Neural cell (in vitro differentiated cells): ENCODE measurements around the gene KMT2E. TPM values are rescaled to one million over a fixed set of nuclear protein-coding genes. Genes with fewer than 3 reads are reported as not detected.

Experiments used
- H2AFZ ChIP-seq: fragments of 200-600, 300-800 bp; sonication (generic), shearing (Covaris generic); 2 replicates; pipeline ENCODE4 v1.6.0; 2014; ENCODE audit warnings: low read depth, mild to moderate bottlenecking, antibody characterized with exemption, low read length, moderate library complexity
- H3F3A ChIP-seq: fragments of 200-600 bp; shearing (Covaris generic); 2 replicates; pipeline ENCODE4 v1.6.1; 2016; ENCODE audit warnings: mild to moderate bottlenecking, moderate library complexity, mixed read lengths, antibody characterized with exemption, low read length; ENCODE audit not compliant: insufficient read depth, poor library complexity, severe bottlenecking
- H3K27ac ChIP-seq: fragments of 200-600, 300-800 bp; sonication (generic), shearing (Covaris generic); 2 replicates; pipeline ENCODE4 v1.5.1; 2014; ENCODE audit warnings: mild to moderate bottlenecking, low read length, moderate library complexity
- H3K27me3 ChIP-seq: fragments of 300-800, 200-600 bp; sonication (generic), shearing (Covaris generic); 2 replicates; pipeline ENCODE4 v1.6.0; 2014; ENCODE audit warnings: mild to moderate bottlenecking, low read depth, low read length, moderate library complexity; ENCODE audit not compliant: insufficient read depth
- H3K36me3 ChIP-seq: fragments of 300-800, 200-600 bp; sonication (generic), shearing (Covaris generic); 2 replicates; pipeline ENCODE4 v1.5.1; 2014; ENCODE audit warnings: mild to moderate bottlenecking, antibody characterized with exemption, low read length, moderate library complexity; ENCODE audit not compliant: insufficient read depth
- H3K4me2 ChIP-seq: fragments of 300-800, 200-600 bp; sonication (generic), shearing (Covaris generic); 2 replicates; pipeline ENCODE4 v1.6.0; 2014; ENCODE audit warnings: mild to moderate bottlenecking, low read length
- H3K4me3 ChIP-seq: fragments of 300-800, 200-600 bp; sonication (generic), shearing (Covaris generic); 2 replicates; pipeline ENCODE4 v1.5.1; 2014; ENCODE audit warnings: mild to moderate bottlenecking, low read length, moderate library complexity
- H3K79me2 ChIP-seq: fragments of 200-600 bp; shearing (Covaris generic); replicated peaks from 2 replicates; pipeline ENCODE4 v1.6.0; 2014; ENCODE audit warnings: mild to moderate bottlenecking, low read length, moderate library complexity; ENCODE audit not compliant: insufficient read depth
- H3K9ac ChIP-seq: fragments of 300-800, 200-600 bp; sonication (generic), shearing (Covaris generic); 2 replicates; pipeline ENCODE4 v1.6.1; 2016; ENCODE audit warnings: mild to moderate bottlenecking, low read length, mixed read lengths
- H3K9me2 ChIP-seq: fragments of 200-600 bp; shearing (Covaris generic); 2 replicates; pipeline ENCODE4 v1.6.1; 2016; ENCODE audit warnings: mild to moderate bottlenecking, low read length, mixed read lengths; ENCODE audit not compliant: insufficient read depth
- H3K9me3 ChIP-seq: fragments of 200-600, 300-800 bp; sonication (generic), shearing (Covaris generic); 2 replicates; pipeline ENCODE4 v1.6.1; 2016; ENCODE audit warnings: mild to moderate bottlenecking, mixed run types, low read length, moderate library complexity, mixed read lengths
- H4K20me1 ChIP-seq: fragments of 200-600 bp; shearing (Covaris generic); 2 replicates; pipeline ENCODE4 v1.6.1; 2016; ENCODE audit warnings: mild to moderate bottlenecking, mixed run types; ENCODE audit not compliant: insufficient read depth
- EP300 ChIP-seq: fragments of 450-650 bp; conservative IDR thresholded peaks from 2 replicates; pipeline ENCODE4 v1.6.1; 2014; ENCODE audit warnings: antibody characterized with exemption, mild to moderate bottlenecking, moderate library complexity; ENCODE audit not compliant: poor library complexity, severe bottlenecking
- EZH2 ChIP-seq: fragments of 200-600, 300-800 bp; shearing (Covaris generic), sonication (generic); IDR thresholded peaks from 2 replicates; pipeline ENCODE4 v1.6.1; 2014; ENCODE audit warnings: antibody characterized with exemption, low read length, borderline replicate concordance, mild to moderate bottlenecking; ENCODE audit not compliant: insufficient read depth, poor library complexity, severe bottlenecking
- MXI1 ChIP-seq: fragments of 450-650 bp; conservative IDR thresholded peaks from 2 replicates; pipeline ENCODE4 v1.6.1; 2014; ENCODE audit warnings: antibody characterized with exemption, mild to moderate bottlenecking; ENCODE audit not compliant: poor library complexity, severe bottlenecking
- POLR2AphosphoS5 ChIP-seq: IDR thresholded peaks from 2 replicates; pipeline ENCODE4 v1.6.1; 2012
- RAD21 ChIP-seq: fragments of 450-650 bp; conservative IDR thresholded peaks from 2 replicates; pipeline ENCODE4 v1.6.1; 2014; ENCODE audit warnings: antibody characterized with exemption, mild to moderate bottlenecking, moderate library complexity
- SMC3 ChIP-seq: fragments of 450-650 bp; conservative IDR thresholded peaks from 2 replicates; pipeline ENCODE4 v1.6.1; 2014; ENCODE audit warnings: antibody characterized with exemption, mild to moderate bottlenecking, moderate library complexity; ENCODE audit not compliant: poor library complexity
- TAF1 ChIP-seq: IDR thresholded peaks from 2 replicates; pipeline ENCODE4 v1.6.1; 2012; ENCODE audit warnings: low read depth
- polyA plus RNA-seq: library from polyadenylated mRNA; depleted of rRNA; stranded (reverse); fragments of >200 nt; gene quantifications from 2 replicates; pipeline ENCODE4 v1.2.3, GENCODE V29; 2014
- TF ChIP-seq, protein P1 (sequence below): IDR thresholded peaks from 2 replicates; pipeline ENCODE4 v1.6.1; 2012; ENCODE audit warnings: borderline replicate concordance
- TF ChIP-seq, protein P2 (sequence below): fragments of 450-650 bp; IDR thresholded peaks from 2 replicates; pipeline ENCODE4 v1.5.1; 2014; ENCODE audit warnings: antibody characterized with exemption, mild to moderate bottlenecking, moderate library complexity; ENCODE audit not compliant: poor library complexity, severe bottlenecking

Gene KMT2E
- polyA plus RNA-seq, 1 donor from 2014 or later, result 78.4 TPM

DNA sequence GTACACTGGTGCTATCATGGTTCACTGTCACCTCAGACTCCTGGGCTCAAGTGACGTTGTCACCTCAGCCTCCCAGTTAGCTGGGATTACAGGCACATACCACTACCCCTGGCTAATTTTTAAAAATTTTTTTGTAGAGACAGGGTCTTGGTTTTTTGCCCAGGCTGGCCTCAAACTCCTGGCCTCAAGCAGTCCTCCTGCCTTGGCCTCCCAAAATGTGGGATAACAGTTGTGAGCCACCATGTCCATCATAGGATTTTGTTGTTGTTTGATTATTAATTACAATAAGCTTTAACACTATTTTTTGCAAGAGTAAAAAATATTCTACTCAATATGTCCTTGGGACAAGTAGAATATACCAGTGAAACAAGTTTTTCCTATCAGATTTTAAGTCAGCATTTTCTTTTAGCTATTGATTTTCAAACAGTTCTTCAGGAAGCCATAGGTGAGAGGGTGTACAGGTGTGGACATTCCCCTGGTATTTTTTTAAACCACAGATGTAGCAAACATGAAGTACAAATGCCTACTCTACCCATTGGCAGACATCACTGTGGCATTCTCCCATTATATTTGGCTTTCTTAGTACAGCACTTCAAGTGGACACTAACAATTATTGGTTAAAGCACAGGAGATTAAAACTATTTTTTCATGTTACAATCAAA, 18.7 kb downstream of the KMT2E start:
- H3K9ac ChIP-seq, result no peak overlapping the region
- H3K9me2 ChIP-seq, result no peaks in the 10 kb centered on the region
- peaks cover 54% of the 10 kb centered on the region for H4K20me1 ChIP-seq
- no peak overlapping the region for H3K4me2 ChIP-seq
- peaks cover 95% of the 10 kb centered on the region for H3K79me2 ChIP-seq
- H3K27me3 ChIP-seq, result no peaks in the 10 kb centered on the region
- no peak overlapping the region for H2AFZ ChIP-seq
- no peaks in the 10 kb centered on the region for H3K36me3 ChIP-seq
- H3K27ac ChIP-seq, result no peak overlapping the region
- no peaks in the 10 kb centered on the region for H3F3A ChIP-seq
- TF ChIP-seq EP300, result no peak
- no peak for TF ChIP-seq RAD21
- no peak overlapping the region for H3K4me3 ChIP-seq
- no peaks in the 10 kb centered on the region for H3K9me3 ChIP-seq

DNA sequence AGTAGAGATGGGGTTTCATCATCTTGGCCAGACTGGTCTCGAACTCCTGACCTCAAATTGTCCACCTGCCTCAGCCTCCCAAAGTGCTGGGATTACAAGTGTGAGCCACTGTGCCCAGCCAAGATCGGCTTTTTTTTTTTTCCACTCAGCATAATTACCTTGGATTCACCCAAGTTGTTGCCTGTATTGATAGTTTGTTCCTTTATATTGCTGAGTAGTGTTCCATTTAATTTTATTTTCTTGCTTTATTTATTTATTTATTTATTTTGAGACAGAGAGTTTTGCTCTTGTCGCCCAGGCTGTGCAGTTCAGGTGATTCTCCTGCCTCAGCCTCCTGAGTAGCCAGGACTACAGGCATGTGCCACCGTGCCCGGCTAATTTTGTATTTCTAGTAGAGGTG, 21.3 kb downstream of the KMT2E start:
- H3K27ac ChIP-seq, result no peak overlapping the region
- H3K4me2 ChIP-seq, result no peak overlapping the region
- H3K36me3 ChIP-seq, result no peaks in the 10 kb centered on the region
- peaks cover 92% of the 10 kb centered on the region for H3K79me2 ChIP-seq
- no peaks in the 10 kb centered on the region for H3K9me2 ChIP-seq
- H3F3A ChIP-seq, result no peaks in the 10 kb centered on the region
- no peaks in the 10 kb centered on the region for H3K9me3 ChIP-seq
- no peaks in the 10 kb centered on the region for H3K27me3 ChIP-seq
- no peak overlapping the region for H3K4me3 ChIP-seq
- H4K20me1 ChIP-seq, result peaks cover 55% of the 10 kb centered on the region
- TF ChIP-seq, protein P1, sequence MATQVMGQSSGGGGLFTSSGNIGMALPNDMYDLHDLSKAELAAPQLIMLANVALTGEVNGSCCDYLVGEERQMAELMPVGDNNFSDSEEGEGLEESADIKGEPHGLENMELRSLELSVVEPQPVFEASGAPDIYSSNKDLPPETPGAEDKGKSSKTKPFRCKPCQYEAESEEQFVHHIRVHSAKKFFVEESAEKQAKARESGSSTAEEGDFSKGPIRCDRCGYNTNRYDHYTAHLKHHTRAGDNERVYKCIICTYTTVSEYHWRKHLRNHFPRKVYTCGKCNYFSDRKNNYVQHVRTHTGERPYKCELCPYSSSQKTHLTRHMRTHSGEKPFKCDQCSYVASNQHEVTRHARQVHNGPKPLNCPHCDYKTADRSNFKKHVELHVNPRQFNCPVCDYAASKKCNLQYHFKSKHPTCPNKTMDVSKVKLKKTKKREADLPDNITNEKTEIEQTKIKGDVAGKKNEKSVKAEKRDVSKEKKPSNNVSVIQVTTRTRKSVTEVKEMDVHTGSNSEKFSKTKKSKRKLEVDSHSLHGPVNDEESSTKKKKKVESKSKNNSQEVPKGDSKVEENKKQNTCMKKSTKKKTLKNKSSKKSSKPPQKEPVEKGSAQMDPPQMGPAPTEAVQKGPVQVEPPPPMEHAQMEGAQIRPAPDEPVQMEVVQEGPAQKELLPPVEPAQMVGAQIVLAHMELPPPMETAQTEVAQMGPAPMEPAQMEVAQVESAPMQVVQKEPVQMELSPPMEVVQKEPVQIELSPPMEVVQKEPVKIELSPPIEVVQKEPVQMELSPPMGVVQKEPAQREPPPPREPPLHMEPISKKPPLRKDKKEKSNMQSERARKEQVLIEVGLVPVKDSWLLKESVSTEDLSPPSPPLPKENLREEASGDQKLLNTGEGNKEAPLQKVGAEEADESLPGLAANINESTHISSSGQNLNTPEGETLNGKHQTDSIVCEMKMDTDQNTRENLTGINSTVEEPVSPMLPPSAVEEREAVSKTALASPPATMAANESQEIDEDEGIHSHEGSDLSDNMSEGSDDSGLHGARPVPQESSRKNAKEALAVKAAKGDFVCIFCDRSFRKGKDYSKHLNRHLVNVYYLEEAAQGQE, result no peak
- TF ChIP-seq RAD21 (no peak), EZH2 (no peak), MXI1 (no peak), TAF1 (no peak), SMC3 (no peak), EP300 (no peak), POLR2AphosphoS5 (no peak)
- TF ChIP-seq, protein P2, sequence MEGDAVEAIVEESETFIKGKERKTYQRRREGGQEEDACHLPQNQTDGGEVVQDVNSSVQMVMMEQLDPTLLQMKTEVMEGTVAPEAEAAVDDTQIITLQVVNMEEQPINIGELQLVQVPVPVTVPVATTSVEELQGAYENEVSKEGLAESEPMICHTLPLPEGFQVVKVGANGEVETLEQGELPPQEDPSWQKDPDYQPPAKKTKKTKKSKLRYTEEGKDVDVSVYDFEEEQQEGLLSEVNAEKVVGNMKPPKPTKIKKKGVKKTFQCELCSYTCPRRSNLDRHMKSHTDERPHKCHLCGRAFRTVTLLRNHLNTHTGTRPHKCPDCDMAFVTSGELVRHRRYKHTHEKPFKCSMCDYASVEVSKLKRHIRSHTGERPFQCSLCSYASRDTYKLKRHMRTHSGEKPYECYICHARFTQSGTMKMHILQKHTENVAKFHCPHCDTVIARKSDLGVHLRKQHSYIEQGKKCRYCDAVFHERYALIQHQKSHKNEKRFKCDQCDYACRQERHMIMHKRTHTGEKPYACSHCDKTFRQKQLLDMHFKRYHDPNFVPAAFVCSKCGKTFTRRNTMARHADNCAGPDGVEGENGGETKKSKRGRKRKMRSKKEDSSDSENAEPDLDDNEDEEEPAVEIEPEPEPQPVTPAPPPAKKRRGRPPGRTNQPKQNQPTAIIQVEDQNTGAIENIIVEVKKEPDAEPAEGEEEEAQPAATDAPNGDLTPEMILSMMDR, result no peak
- no peak overlapping the region for H2AFZ ChIP-seq
- H3K9ac ChIP-seq, result no peak overlapping the region
